Stimulated activated CD8-positive, alpha-beta memory T cell treated with anti-CD3 and anti-CD28 coated beads, Interleukin-15, amount 100 ng/mL, for 24 hours (primary cell): ENCODE data around the gene MTG2.
"Not testable (repeated sequence)": the region's sequence is repeated elsewhere in the genome, so short reads cannot be mapped to it uniquely, and the experiment has no call there.

Experiments
- DNase-seq: peaks from one replicate; pipeline ENCODE4 v3.0.0-alpha.2; 2020; ENCODE audit warnings: low read depth

MTG2 gene

DNA sequence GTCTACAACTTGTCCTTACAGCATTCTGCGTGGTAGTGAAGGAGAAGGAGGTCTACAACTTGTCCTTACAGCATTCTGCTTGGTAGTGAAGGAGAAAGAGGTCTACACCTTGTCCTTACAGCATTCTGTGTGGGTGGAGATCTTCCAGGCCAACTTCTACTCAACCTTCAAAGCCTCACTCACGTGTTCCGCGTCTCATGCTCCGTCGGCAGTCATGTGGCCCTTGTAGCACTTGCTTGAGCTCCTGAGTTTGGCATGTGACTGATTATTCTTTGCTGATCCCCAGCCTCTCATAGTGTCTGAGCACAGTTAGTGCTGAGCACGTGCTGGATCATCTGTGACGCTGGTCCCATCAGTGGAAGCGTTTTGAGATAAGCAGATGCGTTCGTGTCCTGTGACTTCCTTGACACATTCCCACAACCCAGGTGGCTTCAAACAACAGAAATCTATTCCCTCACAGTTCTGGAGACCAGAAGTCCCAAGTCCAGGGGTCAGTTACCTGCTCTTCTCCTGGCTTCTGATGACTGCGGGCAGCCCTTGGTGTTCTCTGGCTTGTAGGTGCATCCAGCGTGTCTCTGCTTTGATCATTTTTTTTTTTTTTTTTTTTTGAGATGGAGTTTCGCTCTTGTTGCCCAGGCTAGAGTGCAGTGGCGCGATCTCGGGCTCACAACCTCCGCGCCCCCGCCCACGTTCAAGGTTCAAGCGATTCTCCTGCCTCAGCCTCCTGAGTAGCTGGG is 36.6 kb upstream of the MTG2 start:
- DNase-seq: no peak

DNA sequence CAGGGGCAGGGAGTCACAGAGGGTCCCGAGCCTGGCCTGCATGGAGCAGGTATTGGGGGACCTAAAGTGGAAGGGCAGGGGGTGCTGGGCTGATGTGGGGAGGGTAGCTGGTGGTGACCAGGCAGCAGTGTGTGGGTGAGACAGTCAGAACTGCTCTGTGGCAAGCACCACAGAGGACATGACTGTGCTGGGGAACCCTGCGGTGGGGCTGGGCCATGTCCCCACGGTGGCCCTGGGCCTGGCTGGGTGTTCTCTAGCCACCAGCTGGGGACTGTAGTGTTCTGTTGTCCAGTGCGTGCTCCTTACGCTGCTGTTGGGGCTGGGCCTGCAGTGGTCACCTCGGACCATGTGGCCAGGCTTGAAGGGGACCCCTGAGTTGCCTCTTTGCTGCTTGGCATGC is 35.7 kb upstream of the MTG2 start:
- no peak for DNase-seq

DNA sequence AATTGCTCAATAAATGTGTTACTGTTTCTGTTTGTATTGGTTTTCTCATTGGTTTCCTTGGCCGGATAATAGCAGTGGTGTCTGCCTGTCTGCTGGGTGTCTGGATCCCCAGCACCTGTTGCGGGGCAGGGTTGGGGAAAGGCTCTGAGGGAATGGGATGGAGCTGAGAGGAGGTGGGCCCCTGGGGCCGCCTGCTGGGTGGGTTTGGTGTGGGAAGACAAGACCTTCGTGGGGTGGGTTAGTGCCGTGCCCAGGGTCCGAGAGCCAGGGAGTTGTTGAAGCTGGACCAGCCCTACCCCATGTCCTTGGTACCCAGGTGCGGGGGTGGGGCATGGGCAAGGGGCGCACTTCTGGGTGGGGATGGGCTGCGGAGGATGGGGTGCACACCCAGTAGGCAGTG is 35.3 kb upstream of the MTG2 start:
- DNase-seq: no peak

DNA sequence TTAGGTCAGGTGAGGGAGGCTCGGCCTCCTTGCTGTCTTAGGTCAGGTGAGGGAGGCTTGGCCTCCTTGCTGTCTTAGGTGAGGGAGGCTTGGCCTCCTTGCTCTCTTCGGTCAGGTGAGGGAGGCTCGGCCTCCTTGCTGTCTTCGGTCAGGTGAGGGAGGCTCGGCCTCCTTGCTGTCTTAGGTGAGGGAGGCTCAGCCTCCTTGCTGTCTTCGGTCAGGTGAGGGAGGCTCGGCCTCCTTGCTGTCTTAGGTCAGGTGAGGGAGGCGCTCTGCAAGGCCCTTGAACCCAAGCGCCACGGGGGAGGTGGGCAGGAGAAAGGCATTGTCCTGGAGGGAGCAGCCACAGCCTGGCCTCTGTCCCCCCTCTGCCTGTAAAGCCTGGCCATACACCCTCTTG is 34.4 kb upstream of the MTG2 start:
- DNase-seq: not testable (repeated sequence)

DNA sequence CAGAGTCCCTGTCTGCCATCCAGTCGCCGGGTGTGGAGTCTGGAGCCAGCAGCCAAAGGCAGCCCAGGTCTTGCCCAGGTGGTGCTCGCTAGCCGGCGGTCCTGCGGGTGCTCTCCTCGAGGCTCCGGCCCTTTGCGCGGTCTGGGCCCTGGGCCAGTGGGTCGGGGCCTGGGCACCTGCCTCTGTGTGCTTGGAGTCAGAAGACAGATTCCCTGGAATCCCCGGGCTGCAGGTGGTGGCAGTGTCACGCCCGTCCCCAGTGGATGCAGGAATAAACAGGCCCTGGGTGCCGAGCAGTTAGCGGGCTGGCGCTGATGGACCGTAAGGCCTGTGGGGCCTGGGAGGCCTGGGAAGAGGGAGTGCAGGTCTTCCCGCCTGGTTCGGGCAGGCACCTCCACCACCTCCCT is 33.9 kb upstream of the MTG2 start:
- DNase-seq: no peak

DNA sequence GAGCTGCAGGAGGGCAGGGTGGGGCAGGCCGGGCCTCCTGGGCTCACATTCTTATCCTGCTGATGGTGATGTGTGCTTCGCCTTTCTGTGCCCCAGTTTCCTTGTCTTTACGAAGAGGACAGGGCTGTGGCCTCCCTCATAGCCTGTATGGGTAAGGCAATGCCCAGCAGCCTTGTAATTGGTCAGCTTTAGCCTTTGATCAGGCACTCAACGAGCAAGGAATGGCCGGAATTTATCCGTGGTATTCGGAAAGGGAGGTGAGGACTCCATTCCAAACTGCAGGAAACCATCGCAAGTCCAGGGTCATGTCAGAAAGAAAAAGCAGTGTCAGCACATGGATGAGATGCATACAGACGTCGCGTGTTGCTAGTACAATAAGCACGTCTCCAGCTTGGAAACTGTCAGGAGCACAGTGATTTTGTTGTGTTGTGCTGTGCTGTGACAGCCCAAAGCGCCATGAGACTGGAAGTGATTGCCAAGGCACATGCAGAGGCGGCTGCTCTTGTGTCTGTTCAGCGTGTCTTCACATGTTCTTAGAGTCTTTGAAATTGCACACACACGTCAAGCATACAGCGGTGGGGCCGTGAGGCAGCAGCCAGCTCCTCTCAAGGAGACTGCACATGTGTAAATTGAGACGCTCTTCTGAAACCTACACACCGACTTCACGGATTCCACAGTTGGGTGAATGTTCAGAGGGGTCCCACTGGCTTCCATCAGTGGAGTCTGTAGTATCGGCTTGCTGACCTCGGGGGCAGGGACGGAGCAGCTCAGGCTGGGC is 33.1 kb upstream of the MTG2 start:
- DNase-seq: no peak

DNA sequence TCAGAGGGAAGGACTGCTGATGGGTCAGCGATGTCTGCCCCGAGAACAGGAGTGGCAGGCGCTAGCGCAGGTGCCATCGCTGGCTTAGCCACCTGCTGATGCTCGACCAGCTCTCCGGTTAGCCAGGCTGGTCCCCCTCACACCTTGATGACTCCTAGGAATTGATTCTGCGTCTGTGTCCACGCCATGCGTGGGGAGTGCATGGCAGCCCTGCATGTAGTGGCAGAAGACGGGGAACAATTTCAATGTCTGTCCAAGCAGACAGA is 32.6 kb upstream of the MTG2 start:
- DNase-seq: no peak

DNA sequence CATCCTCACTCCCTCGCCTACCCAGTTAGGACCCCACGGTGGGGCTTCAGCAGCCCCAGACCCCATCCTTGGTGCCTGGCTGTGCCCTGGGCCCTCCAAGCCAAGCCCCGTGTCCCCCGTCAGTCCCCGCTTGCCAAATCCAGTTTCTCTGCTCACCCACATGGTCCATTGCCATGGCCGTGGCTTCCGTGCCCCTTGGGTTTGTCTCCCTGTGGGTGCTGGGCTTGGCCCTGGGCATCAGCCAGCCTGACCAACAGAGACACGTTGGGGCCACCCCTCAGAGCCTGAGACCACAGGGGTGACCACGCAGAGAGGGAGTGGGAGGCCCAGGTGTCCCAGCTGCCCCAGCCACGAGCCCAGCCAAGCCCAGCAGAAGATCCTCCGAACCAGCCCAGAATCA is 31.6 kb upstream of the MTG2 start:
- DNase-seq: no peak

DNA sequence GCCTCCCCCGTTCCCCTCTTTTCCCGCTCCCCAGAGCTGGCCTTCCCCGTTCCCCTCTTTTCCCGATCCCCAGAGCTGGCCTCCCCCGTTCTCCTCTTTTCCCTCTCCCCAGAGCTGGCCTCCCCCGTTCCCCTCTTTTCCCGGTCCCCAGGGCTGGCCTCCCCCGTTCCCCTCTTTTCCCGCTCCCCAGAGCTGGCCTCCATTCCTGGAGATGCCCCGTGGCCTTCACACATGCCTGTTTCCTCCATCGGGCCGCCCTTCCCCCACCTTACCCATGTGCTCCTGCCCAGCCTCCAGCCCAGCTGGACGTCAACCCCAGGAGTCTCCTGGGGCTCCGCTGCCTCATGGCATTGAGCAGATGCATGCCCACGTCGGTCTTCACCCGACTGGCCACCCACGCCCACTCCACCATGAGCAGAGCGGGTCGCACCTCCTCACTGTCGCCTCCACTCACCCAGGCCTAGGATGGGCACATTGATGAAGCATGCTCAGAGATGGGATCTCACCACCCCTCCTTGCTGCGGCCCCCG is 30.9 kb upstream of the MTG2 start:
- DNase-seq: no peak

DNA sequence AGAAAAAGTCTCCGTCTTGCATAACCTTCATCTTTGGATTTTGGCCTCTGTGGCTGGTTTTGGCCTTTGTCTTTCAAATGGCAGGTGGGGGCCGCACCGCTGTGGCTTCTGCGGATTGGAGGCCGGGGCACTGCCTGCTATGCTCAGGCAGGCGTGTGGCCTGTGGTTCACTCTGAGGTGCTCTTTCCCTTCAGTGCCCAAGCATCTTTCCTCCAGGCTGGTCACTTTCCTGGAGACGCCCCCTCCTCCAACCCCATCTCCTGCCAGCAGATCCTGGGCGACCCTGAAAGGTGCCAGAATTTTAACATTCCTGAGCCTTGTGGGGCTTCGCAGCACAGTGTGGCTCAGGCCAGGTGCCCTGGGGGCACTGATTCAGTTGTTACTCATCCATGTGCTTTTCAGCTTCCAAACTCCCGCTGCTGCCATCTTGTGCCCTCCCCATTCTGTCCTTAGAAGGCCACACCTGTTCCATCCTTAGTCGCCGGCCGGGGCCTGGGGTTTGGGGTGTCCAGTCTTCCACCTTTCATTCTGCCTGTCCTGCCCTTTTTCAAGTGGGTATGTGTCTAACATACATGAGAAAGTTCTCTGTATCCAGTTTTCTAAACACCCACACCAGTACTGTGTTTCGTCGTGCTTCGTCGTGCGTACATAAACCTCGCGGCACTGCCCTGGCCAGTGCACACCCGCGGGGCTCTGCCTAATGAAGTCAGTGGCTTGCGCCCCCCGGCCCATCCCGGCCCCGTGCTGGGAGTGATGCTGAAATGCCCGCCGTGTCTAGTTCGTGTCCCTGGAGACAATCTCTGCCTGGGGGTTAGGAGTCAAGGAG is 27.2 kb upstream of the MTG2 start:
- no peak for DNase-seq

DNA sequence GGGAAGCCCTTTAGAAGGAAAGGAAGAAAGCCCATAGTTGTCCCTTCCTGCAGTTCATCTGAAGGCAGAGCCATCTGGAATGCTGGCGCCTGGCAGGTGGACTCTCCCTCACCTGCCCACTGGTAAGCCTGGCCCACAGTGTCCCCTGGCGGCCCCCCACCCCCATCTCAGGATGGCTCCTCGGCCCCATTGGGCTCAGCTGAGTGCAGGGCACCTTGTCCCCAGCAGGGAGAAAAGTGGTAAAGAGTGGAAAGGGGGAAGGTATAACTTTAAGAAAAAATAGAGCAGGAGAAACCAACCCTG is 26.6 kb upstream of the MTG2 start:
- DNase-seq: no peak

DNA sequence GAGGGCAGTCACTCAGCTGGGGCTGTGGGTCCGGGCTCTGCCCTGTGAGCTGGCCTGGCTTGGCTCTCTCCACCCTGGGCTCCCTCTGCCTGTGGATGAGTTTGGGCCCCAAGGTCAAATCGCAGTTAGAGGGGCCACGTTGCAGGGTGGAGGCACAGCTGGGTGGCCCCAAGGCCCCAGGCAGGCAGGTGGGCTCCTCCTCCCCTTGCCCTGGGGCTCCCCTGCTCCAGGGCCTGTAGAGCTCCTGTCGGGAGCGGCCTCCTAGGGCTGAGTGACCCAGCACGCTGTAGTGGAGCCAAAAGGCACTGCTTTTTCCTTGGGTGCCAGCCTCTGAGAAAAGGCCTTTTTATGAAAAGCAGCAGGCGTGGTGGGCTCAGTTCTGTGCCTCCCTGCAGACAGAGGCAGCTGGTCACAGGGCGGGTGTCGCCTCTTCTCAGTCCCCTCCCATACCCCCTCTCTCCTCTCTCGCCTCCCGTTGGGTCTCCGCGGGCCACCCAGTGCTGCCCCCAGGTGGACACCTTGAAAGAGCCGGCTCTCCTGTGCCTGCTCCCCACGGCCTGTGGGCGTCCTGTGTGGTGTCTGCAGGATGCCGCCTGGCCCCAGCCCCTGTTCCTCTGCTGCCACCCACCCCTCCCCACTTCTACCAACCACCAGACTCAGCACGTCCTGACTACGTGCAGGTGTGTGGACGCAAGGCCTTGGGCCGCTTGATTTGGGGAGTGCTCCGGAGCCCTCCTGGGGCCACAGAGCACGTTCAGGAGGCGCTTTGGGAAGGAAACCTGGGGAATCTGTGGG is 26.0 kb upstream of the MTG2 start:
- DNase-seq: peak; percentile 52

DNA sequence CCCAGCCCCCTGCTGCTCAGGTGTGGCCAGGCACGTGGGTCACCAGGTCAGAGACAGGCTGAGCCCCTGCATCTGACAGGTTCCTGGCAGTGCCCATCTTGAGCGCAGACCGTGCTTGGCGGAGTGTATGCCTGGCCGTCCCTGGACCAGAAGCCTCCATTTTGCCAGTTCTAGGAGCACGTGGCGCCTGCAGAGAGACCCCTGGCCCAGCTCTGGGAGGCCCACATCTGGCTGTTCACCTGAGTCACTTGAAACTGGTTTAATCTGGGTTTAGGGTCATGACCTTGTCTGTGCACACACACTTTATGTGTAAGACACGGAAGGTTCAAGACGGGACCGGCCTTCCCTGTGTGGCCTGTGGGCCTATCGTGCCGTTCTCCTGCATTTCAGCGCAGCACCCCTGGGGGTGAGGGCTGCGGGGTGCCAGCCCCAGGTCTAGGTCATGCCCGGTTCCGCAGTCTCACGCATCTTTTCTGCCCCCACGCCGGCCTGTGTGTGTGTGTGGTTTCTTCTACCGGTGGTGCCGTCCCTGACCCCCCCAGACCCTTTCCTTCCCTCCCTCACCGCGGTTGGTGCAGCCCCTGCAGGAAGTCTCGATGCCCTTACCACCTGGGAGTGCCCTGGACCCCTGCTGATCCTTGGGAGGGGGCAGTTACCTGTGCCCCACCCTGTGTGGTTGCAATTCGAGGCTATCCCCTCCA is 25.3 kb upstream of the MTG2 start:
- no peak for DNase-seq

DNA sequence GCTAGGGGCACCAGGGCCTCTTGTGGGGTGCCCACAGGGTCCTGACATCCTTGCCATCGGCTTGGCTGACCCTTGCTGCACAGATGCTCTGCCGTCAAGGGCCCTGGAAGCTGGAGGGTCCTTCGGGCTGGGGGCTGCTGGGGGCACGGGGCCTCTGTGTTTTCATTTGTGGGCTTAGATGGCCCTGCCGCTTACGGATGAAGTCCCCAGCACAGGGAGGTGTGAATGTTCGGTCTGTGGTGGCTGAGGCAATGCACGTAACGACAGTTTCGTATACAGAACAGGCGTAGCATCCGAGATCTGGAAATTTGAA is 24.8 kb upstream of the MTG2 start:
- no peak for DNase-seq

DNA sequence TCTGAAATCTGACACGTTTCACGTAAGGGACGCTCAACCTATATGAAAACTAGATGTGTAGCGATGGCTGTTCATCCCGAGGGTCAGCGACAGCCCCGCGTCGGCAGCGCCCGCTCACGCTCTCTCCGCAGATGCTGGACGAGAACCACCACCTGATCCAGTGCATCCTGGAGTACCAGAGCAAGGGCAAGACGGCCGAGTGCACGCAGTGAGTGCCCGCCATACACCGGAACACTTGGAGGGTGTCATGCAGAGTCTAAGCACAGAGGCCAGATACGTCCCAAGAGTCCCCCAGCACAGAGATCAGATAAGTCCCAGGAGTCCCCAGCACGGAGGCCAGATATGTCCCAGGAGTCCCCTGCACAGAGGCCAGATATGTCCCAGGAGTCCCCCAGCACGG is 24.3 kb upstream of the MTG2 start:
- no peak for DNase-seq

DNA sequence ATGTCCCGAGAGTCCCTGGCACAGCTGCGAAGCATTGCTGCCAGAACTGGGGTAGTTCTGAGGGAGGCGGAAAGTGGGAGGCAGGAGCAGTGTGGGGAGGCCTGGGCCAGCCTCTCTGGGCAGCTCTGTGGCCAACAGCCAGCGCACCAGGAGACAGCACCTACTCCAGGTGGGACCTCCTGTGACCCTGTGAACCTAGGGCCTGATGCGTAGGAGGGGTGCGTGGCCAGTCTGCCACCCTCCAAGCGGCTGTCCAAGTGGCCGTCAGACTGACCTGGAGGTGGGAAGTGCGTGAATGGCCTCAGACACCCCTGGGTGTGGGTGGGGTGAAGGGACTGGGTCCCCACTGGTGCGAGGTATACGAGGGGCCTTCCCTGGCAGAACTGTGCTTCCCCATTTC is 23.8 kb upstream of the MTG2 start:
- DNase-seq: no peak

DNA sequence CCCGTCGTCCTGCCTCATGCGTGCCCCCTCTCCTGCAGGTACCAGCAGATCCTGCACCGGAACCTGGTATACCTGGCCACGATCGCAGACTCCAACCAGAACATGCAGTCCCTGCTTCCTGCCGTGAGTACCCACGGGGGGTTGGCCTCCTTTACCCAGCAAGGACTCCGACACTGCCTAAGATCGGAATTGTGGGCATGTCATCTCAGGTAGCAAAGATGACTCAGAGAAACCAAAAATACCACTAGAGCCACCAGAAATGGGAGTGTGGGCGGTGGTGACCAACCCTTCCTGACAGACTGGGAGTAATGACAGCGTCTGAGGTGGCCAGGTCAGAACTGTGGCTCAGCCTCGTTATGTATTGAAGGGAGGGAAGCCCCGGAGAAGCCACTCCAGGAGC is 23.0 kb upstream of the MTG2 start:
- DNase-seq: no peak

DNA sequence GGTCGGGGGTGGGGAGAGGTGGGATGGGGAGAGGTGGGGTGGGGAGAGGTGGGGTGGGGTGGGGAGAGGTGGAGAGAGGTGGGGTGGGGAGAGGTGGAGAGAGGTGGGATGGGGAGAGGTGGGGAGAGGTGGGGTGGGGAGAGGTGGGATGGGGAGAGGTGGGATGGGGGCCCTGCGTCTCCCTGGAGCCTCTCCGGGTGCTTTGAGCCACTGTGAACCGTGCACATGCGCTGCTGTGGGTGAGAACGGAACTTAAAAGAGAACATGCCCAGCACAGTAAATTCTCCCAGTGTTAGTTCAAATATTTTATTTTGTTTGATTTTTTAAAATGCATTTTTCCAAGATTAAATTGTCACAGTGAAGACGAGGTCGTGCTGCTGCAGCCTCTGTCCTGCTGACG is 22.6 kb upstream of the MTG2 start:
- no peak for DNase-seq

DNA sequence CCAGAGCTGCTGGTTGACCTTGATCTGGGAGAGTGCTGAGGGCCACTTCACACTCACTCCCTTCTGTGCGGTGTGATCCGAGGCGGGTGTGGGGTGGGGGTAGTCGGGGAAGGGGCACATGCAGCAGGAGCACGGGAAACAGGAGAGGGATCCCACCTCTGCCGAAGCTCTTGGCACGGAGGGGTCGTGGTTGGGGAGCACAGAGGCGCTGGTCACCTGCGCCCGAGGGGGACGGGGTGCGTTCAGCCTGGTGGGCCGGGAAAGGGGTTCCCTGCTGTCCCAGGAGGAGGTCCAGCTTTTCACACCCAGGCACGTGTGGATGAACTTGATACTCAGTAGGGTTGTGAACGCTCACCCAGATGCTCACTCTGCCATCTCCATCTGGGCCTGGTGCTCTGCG is 22.0 kb upstream of the MTG2 start:
- no peak for DNase-seq

DNA sequence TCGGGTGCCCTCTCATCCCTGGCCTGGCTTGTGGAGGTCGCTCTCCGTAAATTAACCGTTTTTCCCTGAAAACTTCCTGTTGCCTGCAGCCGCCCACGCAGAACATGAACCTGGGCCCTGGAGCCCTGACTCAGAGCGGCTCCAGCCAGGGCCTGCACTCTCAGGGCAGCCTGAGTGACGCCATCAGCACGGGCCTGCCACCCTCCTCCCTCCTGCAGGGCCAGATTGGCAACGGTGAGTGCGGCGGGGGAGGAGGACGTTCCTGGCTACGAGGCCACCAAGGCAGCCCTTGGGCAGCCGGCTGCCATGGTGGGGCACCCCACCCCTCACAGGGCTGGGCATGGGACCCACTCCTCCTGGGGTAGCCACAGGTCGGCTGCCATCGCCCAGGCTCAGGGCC is 21.5 kb upstream of the MTG2 start:
- no peak for DNase-seq

DNA sequence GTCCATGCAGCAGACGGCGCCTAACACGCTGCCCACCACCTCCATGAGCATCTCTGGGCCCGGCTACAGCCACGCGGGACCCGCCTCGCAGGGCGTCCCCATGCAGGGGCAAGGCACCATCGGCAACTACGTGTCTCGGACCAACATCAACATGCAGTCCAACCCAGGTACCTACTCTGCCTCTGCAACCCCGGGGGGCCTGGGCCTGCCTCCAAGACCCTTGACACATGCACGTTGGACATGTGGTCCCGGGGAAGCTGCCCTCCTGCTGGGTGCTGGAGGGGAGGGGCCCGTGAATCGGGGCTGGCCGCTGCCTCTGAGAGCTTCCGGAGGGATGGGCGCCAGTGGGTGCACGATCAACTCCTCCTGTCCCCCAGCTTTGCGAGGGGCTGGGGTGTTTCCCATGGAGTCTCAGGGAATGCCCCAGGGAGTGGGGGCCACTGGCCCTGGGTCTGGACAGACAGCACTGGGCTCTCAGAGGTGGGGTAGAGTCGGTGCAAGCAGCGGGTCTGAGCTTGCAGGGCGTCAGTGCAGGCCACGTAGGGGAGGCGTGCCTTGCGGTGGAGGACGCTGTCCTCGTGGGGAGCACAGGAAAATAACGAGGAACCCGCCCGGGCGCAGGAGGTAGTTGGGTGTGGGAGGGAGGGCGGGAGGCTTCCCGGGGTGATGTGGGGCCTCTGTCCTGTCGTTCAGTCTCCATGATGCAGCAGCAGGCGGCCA is 19.9 kb upstream of the MTG2 start:
- no peak for DNase-seq
